Measurements from ENCODE around the gene KRT34.
"Not testable (repeated sequence)": the region's sequence is repeated elsewhere in the genome, so short reads cannot be mapped to it uniquely, and the experiment has no call there.

Gene KRT34

GRCh38 chr17:41381943-41382342, at the start of gene KRT34:
Gene KRT34, minus strand, starts transcription at chr17:41382306. Its CDS starts 60 bp downstream, at chr17:41382246.
- not testable (repeated sequence) for DNase-seq (ENCODE audit: low spot score)

- DNase-seq (ENCODE audit: low spot score) = not testable (repeated sequence)
Observed at GRCh38 chr17:41430376-41430775, 48.3 kb upstream of the KRT34 start.

- DNase-seq (ENCODE audit: low spot score) = peak; percentile 25
Observed at GRCh38 chr17:41429667-41430066, 47.6 kb upstream of the KRT34 start.

GRCh38 chr17:41428591-41429291, 46.6 kb upstream of the KRT34 start:
- DNase-seq (ENCODE audit: low spot score) = no peak

- no peak for DNase-seq (ENCODE audit: low spot score)
Observed at GRCh38 chr17:41424111-41424635, 42.1 kb upstream of the KRT34 start, which contains the start of gene KRT37. Gene KRT37, minus strand, starts transcription at chr17:41424585. Its CDS starts 62 bp downstream, at chr17:41424523.

- DNase-seq (ENCODE audit: low spot score) = not testable (repeated sequence)
Observed at GRCh38 chr17:41422586-41422985, 40.5 kb upstream of the KRT34 start.

GRCh38 chr17:41421617-41422016, 39.5 kb upstream of the KRT34 start:
- no peak for DNase-seq (ENCODE audit: low spot score)

GRCh38 chr17:41421116-41421515, 39.0 kb upstream of the KRT34 start:
- DNase-seq (ENCODE audit: low spot score) = no peak

GRCh38 chr17:41420134-41420533, 38.0 kb upstream of the KRT34 start:
- DNase-seq (ENCODE audit: low spot score) = no peak

- no peak for DNase-seq (ENCODE audit: low spot score)
Observed at GRCh38 chr17:41419716-41420115, 37.6 kb upstream of the KRT34 start.

- DNase-seq (ENCODE audit: low spot score) = no peak
Observed at GRCh38 chr17:41418116-41418860, 36.2 kb upstream of the KRT34 start.

- no peak for DNase-seq (ENCODE audit: low spot score)
Observed at GRCh38 chr17:41417576-41418015, 35.5 kb upstream of the KRT34 start.

GRCh38 chr17:41417127-41417526, 35.0 kb upstream of the KRT34 start:
- no peak for DNase-seq (ENCODE audit: low spot score)

- DNase-seq (ENCODE audit: low spot score) = no peak
Observed at GRCh38 chr17:41416479-41416878, 34.4 kb upstream of the KRT34 start.

- DNase-seq (ENCODE audit: low spot score) = no peak
Observed at GRCh38 chr17:41415833-41416335, 33.8 kb upstream of the KRT34 start.

- DNase-seq (ENCODE audit: low spot score) = no peak
Observed at GRCh38 chr17:41415411-41415810, 33.3 kb upstream of the KRT34 start.

GRCh38 chr17:41413982-41414381, 31.9 kb upstream of the KRT34 start:
- no peak for DNase-seq (ENCODE audit: low spot score)

- DNase-seq (ENCODE audit: low spot score) = no peak
Observed at GRCh38 chr17:41413353-41413957, 31.3 kb upstream of the KRT34 start.

GRCh38 chr17:41411072-41411840, 29.1 kb upstream of the KRT34 start:
- no peak for DNase-seq (ENCODE audit: low spot score)

- no peak for DNase-seq (ENCODE audit: low spot score)
Observed at GRCh38 chr17:41407226-41407625, 25.1 kb upstream of the KRT34 start.

- DNase-seq (ENCODE audit: low spot score) = no peak
Observed at GRCh38 chr17:41406205-41406604, 24.1 kb upstream of the KRT34 start.
